K562 (cell line): Measurements from ENCODE around the gene NAA80. TPM values are rescaled to one million over a fixed set of nuclear protein-coding genes. Genes with fewer than 3 reads are reported as not detected.
A peak's percentile ranks its signal among the peaks of the same experiment; 100 is the strongest.

Source experiments
- C11orf30 ChIP-seq: fragments of 450-650 bp; IDR thresholded peaks from 2 replicates; pipeline ENCODE4 v1.6.1; 2016; ENCODE audit warnings: low read depth, mild to moderate bottlenecking
- CREBBP ChIP-seq: IDR thresholded peaks from one replicate; pipeline ENCODE4 v1.6.1; 2012; ENCODE audit warnings: low read depth, mild to moderate bottlenecking, control low read depth, inconsistent platforms, low read length
- CSDE1 ChIP-seq, 2 experiments: fragments of 450-650 bp; IDR thresholded peaks; 2 replicates each; pipeline ENCODE4 v1.6.1; 2016; ENCODE audit warnings: mild to moderate bottlenecking in 1 of 2
- DPF2 ChIP-seq: fragments of 450-650 bp; IDR thresholded peaks from 2 replicates; pipeline ENCODE4 v1.6.1; 2016
- ERF ChIP-seq: fragments of 450-650 bp; formaldehyde crosslinking; IDR thresholded peaks from 2 replicates; pipeline ENCODE4 v1.4.0; 2020; ENCODE audit warnings: mild to moderate bottlenecking, mixed read lengths
- ESRRA ChIP-seq: fragments of 450-650 bp; IDR thresholded peaks from 2 replicates; pipeline ENCODE4 v1.6.1; 2014; ENCODE audit warnings: low read depth, mild to moderate bottlenecking, moderate library complexity, borderline replicate concordance
- FOS ChIP-seq: IDR thresholded peaks from 3 replicates; pipeline ENCODE4 v1.6.1; 2011; ENCODE audit not compliant: insufficient read length; ENCODE audit errors: extremely low read depth
- FOSL1 ChIP-seq: fragments of 200-800 bp; sonication (Bioruptor generic); conservative IDR thresholded peaks from 2 replicates; pipeline ENCODE4 v1.6.1; 2016; ENCODE audit warnings: missing genetic modification characterization, missing compliant biosample characterization
- HDAC1 ChIP-seq, 2 experiments: fragments of 450-650 bp; IDR thresholded peaks; 2 replicates each; pipeline ENCODE4 v1.6.1; 2016 to 2017; ENCODE audit warnings: inconsistent platforms in 1 of 2, mild to moderate bottlenecking in 1 of 2, moderate library complexity in 1 of 2
- HMG20B ChIP-seq: fragments of 250-450 bp; sonication (Bioruptor Pico); IDR thresholded peaks from 2 replicates; pipeline ENCODE4 v1.5.0; 2021; ENCODE audit warnings: mild to moderate bottlenecking
- KLF16 ChIP-seq: IDR thresholded peaks from 2 replicates; pipeline ENCODE4 v1.6.1; 2016; ENCODE audit warnings: antibody characterized with exemption
- MAFF ChIP-seq: IDR thresholded peaks from 2 replicates; pipeline ENCODE4 v1.6.1; 2012; ENCODE audit warnings: low read length, improper control_type of control experiment
- MXD1 ChIP-seq: fragments of 250-450 bp; sonication (Bioruptor Pico); IDR thresholded peaks from 2 replicates; pipeline ENCODE4 v1.8.0; 2021; ENCODE audit warnings: borderline replicate concordance, mild to moderate bottlenecking, moderate library complexity; ENCODE audit not compliant: poor library complexity, severe bottlenecking
- PML ChIP-seq: IDR thresholded peaks from 2 replicates; pipeline ENCODE4 v1.6.1; 2012; ENCODE audit warnings: low read length, inconsistent platforms
- SAFB ChIP-seq: fragments of 200-400 bp; formaldehyde crosslinking; IDR thresholded peaks from 2 replicates; pipeline ENCODE4 v1.6.1; 2017; ENCODE audit warnings: low read depth, low read length, borderline replicate concordance
- SMAD1 ChIP-seq: fragments of 150-350 bp; IDR thresholded peaks from 2 replicates; pipeline ENCODE4 v1.6.1; 2014; ENCODE audit warnings: low read length, low read depth; ENCODE audit not compliant: partially characterized antibody
- TFAP4 ChIP-seq: sonication (generic); formaldehyde crosslinking; IDR thresholded peaks from 2 replicates; pipeline ENCODE4 v1.8.0; 2022; ENCODE audit warnings: missing genetic modification reagents, mild to moderate bottlenecking, moderate library complexity, borderline replicate concordance
- TRIM28 ChIP-seq: fragments of 450-650 bp; IDR thresholded peaks from 2 replicates; pipeline ENCODE4 v1.6.1; 2017
- WHSC1 ChIP-seq: IDR thresholded peaks from one replicate; pipeline ENCODE4 v1.6.1; 2012; ENCODE audit warnings: low read length, control low read depth, inconsistent platforms
- XRCC4 ChIP-seq: IDR thresholded peaks from one replicate; pipeline ENCODE4 v1.6.1; 2011; ENCODE audit not compliant: insufficient read depth, insufficient read length; ENCODE audit errors: extremely low read depth
- ZBTB43 ChIP-seq: sonication (generic); formaldehyde crosslinking; IDR thresholded peaks from 2 replicates; pipeline ENCODE4 v1.8.0; 2023; ENCODE audit warnings: mild to moderate bottlenecking, missing genetic modification reagents
- ZNF24 ChIP-seq: fragments of 450-650 bp; IDR thresholded peaks from 2 replicates; pipeline ENCODE4 v1.6.1; 2016
- ZNF263 ChIP-seq: sonication (generic); formaldehyde crosslinking; IDR thresholded peaks from 2 replicates; pipeline ENCODE4 v1.8.0; 2022; ENCODE audit warnings: mild to moderate bottlenecking, missing genetic modification reagents, borderline replicate concordance
- ZNF436 ChIP-seq: fragments of 250-450, 450-650 bp; sonication (Bioruptor Pico); formaldehyde crosslinking; IDR thresholded peaks from 2 replicates; pipeline ENCODE4 v1.7.0; 2020; ENCODE audit warnings: mild to moderate bottlenecking
- polyA plus RNA-seq, 8 experiments: library from polyadenylated mRNA; depleted of rRNA in 4 of 8; stranded (reverse) in 5 of 8; unstranded in 3 of 8; fragments of >200 nt; fragmentation: Nextera tagmentation in 2 of 8; fragmentation: Illumina TruSeq in 1 of 8; extraction: Ambion mirVana in 2 of 8; extraction: Trizol in 1 of 8; gene quantifications; 2 replicates each; pipeline versions ENCODE4 v1.2.1 to v1.2.3, GENCODE V29; 2011 to 2014; ENCODE audit warnings: inconsistent platforms in 1 of 8, missing spikeins in 1 of 8
- total RNA-seq, 7 experiments: library from RNA; depleted of rRNA in 6 of 7; stranded (reverse); fragments of >200 nt in 6 of 7; fragmentation: Illumina TruSeq in 2 of 7; extraction: Trizol in 2 of 7; gene quantifications; 2 replicates each; pipeline versions ENCODE4 v1.2.1 to v1.2.3, GENCODE V29; 2011 to 2021; ENCODE audit warnings: low replicate concordance in 1 of 7
- TF ChIP-seq, protein P1 (sequence below): fragments of 450-650 bp; IDR thresholded peaks from 2 replicates; pipeline ENCODE4 v1.6.1; 2016; ENCODE audit warnings: missing biosample characterization, missing genetic modification characterization

The NAA80 gene
- total and polyA plus RNA-seq, 9 of the 15 experiments (the other 6 are each of a cell fraction or from before 2014, with no cell fraction given): 0.82 to 24.0 (median 8.6) TPM

DNA sequence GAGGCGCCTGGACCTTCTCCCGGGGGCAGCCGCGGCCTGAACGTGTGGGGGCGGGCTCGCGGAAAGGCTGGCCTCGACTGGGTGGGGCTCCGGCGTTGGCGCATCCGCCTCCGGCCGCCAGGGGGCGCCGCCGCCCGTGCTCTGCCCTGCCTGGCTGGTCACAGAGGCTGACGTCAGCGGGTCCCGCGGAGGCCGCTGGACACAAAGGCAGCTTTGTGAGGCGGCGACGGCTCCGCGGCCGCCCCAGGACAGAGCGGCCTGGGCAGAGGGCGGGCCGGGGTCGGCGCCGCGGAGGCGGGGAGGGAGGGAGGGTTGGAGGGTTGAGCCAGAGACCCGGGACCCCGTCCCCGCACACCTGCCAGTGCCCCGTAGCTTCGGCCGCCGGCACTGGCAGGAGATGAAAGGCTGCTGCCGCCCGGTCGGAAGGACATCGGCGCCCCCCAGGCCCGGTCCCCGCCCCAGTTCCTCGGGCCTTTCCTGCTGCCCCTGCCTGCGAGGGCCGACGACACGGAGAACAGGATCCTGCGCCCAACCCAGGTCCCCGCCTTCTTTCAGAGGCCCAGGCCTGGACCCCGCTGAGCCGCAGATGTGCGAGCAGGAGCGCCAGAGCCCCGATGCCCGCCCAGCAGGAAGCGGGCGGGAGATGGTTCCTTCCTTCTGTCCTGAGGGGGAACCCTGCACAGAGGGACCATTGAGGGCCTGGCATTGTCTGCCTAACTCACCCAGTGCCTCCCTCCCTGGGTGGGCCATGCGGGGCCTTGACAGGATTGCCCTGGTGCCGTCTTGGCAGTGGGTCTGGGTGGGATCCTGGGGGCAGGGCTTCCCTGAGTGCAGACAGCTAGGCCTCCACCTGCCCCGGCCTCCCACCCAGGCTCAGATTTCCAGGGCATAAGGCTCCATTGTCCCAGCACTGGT lies 38.9 kb downstream of the NAA80 start (continued):
- TF ChIP-seq KLF16 (peak; percentile 31; the same call in 1 of the 2 replicates), TRIM28 (no peak), DPF2 (no peak), FOS (no peak), XRCC4 (no peak), ZBTB43 (no peak), ERF (CRISPR knock-in tag) (no peak), ZNF24 (no peak), MAFF (no peak), PML (no peak), HDAC1 (IDR thresholded peaks at IDR 0.05) (no peak), ZNF263 (CRISPR knock-in tag) (no peak), HMG20B (CRISPR knock-in tag) (no peak), TFAP4 (CRISPR knock-in tag) (peak; percentile 64; the same call in 1 of the 2 replicates), ESRRA (peak; percentile 32; the same call in 1 of the 2 replicates), CREBBP (no peak), SAFB (no peak), MXD1 (CRISPR knock-in tag) (no peak), FOSL1 (tag) (0 out of 2 replicates have a peak, but pooled peaks have one; percentile 36), SMAD1 (no peak), WHSC1 (no peak), CSDE1 (IDR thresholded peaks at IDR 0.05) (no peak), ZNF436 (CRISPR knock-in tag) (no peak), C11orf30 (no peak)
- TF ChIP-seq, protein P1, sequence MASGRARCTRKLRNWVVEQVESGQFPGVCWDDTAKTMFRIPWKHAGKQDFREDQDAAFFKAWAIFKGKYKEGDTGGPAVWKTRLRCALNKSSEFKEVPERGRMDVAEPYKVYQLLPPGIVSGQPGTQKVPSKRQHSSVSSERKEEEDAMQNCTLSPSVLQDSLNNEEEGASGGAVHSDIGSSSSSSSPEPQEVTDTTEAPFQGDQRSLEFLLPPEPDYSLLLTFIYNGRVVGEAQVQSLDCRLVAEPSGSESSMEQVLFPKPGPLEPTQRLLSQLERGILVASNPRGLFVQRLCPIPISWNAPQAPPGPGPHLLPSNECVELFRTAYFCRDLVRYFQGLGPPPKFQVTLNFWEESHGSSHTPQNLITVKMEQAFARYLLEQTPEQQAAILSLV: no peak
